ENCODE results near the gene UXS1. TPM values are rescaled to one million over a fixed set of nuclear protein-coding genes. Genes with fewer than 3 reads are reported as not detected.

Gene UXS1
- total RNA-seq, 1 experiment from 2014 or later = 44.7 TPM

GRCh38 chr2:106105151-106105922 is 88.8 kb downstream of the UXS1 start:
- no peaks in the 10 kb centered on the region for H3K27me3 Mint-ChIP-seq (ENCODE audit: low read depth)
- TF ChIP-seq PRDM15 (CRISPR knock-in tag; IDR thresholded peaks at IDR 0.05) = no peak
- no peak for TF ChIP-seq TP53 (CRISPR knock-in tag; IDR thresholded peaks at IDR 0.05)
- TF ChIP-seq FOXJ3 (CRISPR knock-in tag; IDR thresholded peaks at IDR 0.05; ENCODE audit: borderline replicate concordance) = no peak
- TF ChIP-seq HMGA2 (CRISPR knock-in tag; IDR thresholded peaks at IDR 0.05) = no peak
- no peak for TF ChIP-seq MYBL2 (CRISPR knock-in tag; IDR thresholded peaks at IDR 0.05)
- H3K9me3 Mint-ChIP-seq = no peaks in the 10 kb centered on the region
- H3K36me3 Mint-ChIP-seq = peaks cover 28% of the 10 kb centered on the region
- ATAC-seq (no peak), DNase-seq (ENCODE audit: low spot score) (no peak)
- CTCF ChIA-PET = interaction anchor here (0.6 to 2.2 kb wide), 10 partner anchors 12 to 412 kb away, joined by 3 to 10 read pairs (median 4); no protein-coding TSS in a partner anchor
- H3K27ac Mint-ChIP-seq = no peak overlapping the region
- no peak overlapping the region for H3K4me3 Mint-ChIP-seq
- POLR2A ChIA-PET = interaction anchor here (0.6 kb wide), 1 partner anchor 1819 kb away, joined by 3 read pairs; no protein-coding TSS in a partner anchor
- H3K4me1 Mint-ChIP-seq = peaks cover 5% of the 10 kb centered on the region; the same call in 1 of the 2 replicates

GRCh38 chr2:106104332-106105062 is 89.6 kb downstream of the UXS1 start:
- CTCF ChIA-PET = interaction anchor here (0.5 to 2.2 kb wide), 14 partner anchors 9 to 462 kb away, joined by 3 to 10 read pairs (median 4); no protein-coding TSS in a partner anchor
- Mint-ChIP-seq H3K4me1 (peaks cover 5% of the 10 kb centered on the region; the same call in 1 of the 2 replicates), H3K27ac (no peak overlapping the region), H3K9me3 (no peaks in the 10 kb centered on the region), H3K27me3 (ENCODE audit: low read depth) (no peaks in the 10 kb centered on the region), H3K4me3 (no peak overlapping the region), H3K36me3 (peaks cover 27% of the 10 kb centered on the region)
- TF ChIP-seq TEAD1 (CRISPR knock-in tag; IDR thresholded peaks at IDR 0.05) = no peak
- TF ChIP-seq ZNF219 (CRISPR knock-in tag; IDR thresholded peaks at IDR 0.05; ENCODE audit: borderline replicate concordance) = no peak
- no peak for TF ChIP-seq CBFB (CRISPR knock-in tag; IDR thresholded peaks at IDR 0.05; ENCODE audit: low read depth)
- peak; percentile 88 for TF ChIP-seq CTCF (IDR thresholded peaks at IDR 0.05)
- ATAC-seq (peak; percentile 81), DNase-seq (ENCODE audit: low spot score) (peak; percentile 65)
- POLR2A ChIA-PET = no interaction called here

- ChIA-PET CTCF (no interaction called here), POLR2A (no interaction called here)
- Mint-ChIP-seq H3K4me3 (no peak overlapping the region), H3K27ac (no peak overlapping the region; the same call in 1 of the 2 replicates), H3K27me3 (ENCODE audit: low read depth) (no peaks in the 10 kb centered on the region), H3K9me3 (no peaks in the 10 kb centered on the region), H3K4me1 (peaks cover 21% of the 10 kb centered on the region), H3K36me3 (peaks cover 31% of the 10 kb centered on the region)
- DNase-seq (ENCODE audit: low spot score) = no peak
- ATAC-seq = no peak
- TF ChIP-seq NFE2L1 (CRISPR knock-in tag; IDR thresholded peaks at IDR 0.05) (no peak), ZNF416 (CRISPR knock-in tag; IDR thresholded peaks at IDR 0.05) (no peak), JAZF1 (CRISPR knock-in tag; IDR thresholded peaks at IDR 0.05) (no peak), MAX (CRISPR knock-in tag; IDR thresholded peaks at IDR 0.05) (no peak), ZNF263 (CRISPR knock-in tag; IDR thresholded peaks at IDR 0.05; ENCODE audit: low read depth) (no peak), MXD4 (CRISPR knock-in tag; IDR thresholded peaks at IDR 0.05; ENCODE audit: borderline replicate concordance) (no peak), OVOL2 (CRISPR knock-in tag; IDR thresholded peaks at IDR 0.05; ENCODE audit: borderline replicate concordance) (no peak), ARID4B (CRISPR knock-in tag; IDR thresholded peaks at IDR 0.05; ENCODE audit: borderline replicate concordance) (no peak), NFATC4 (CRISPR knock-in tag; IDR thresholded peaks at IDR 0.05) (no peak)
These were observed 94.4 kb downstream of the UXS1 start for GRCh38 chr2:106099691-106100090.

All from WTC11 (cell line).